K562 (cell line): ENCODE data around the gene SEC61A1. TPM values are rescaled to one million over a fixed set of nuclear protein-coding genes. Genes with fewer than 3 reads are reported as not detected.

Source experiments
- ATAC-seq: fragments of 200-7000 bp; cut with Tn5 transposase; 3 replicates; pipeline ENCODE4 v1.9.1; 2020; ENCODE audit warnings: moderate library complexity
- BruUV-seq: library from RNA; stranded (reverse); fragments of 400-500 nt; replicated peaks from 2 replicates; lab custom pipeline; 2021; lab: Mats Ljungman, UMichigan
- CTCF ChIA-PET: fragments of 300-600 bp; formaldehyde crosslinking; extraction: SDS; loops from one replicate; lab custom pipeline; 2021; ENCODE audit warnings: low intra/inter-chr PET ratio; lab: Yijun Ruan, JAX
- POLR2A ChIA-PET: fragments of 300-600, 350-650 bp; sonication (Branson Sonifier 250); formaldehyde crosslinking; extraction: SDS; loops from one replicate; lab custom pipeline; 2021; ENCODE audit warnings: antibody characterized with exemption, inconsistent platforms; lab: Yijun Ruan, JAX
- DNase-seq, 4 experiments: peaks; one replicate each; pipeline versions ENCODE4 v3.0.0 to v3.0.0-alpha.2; 2011 to 2018; ENCODE audit warnings: low spot score in 3 of 4, mixed read lengths in 3 of 4; ENCODE audit errors: extremely low read depth in 1 of 4
- FAIRE-seq: peaks from 2 replicates; lab custom pipeline; 2011; peaks lifted over from hg19 to GRCh38; lab: Jason Lieb, UNC
- H2AFZ ChIP-seq: 2 replicates; pipeline ENCODE4 v1.6.0; 2011; ENCODE audit warnings: low read depth, low read length, control low read depth, inconsistent platforms
- H3K27ac ChIP-seq: fragments of 200-600 bp; 3 replicates; pipeline ENCODE4 v1.8.0; 2011; ENCODE audit warnings: low read depth, mild to moderate bottlenecking, control low read depth, inconsistent platforms, low read length, moderate library complexity, mixed read lengths; ENCODE audit errors: extremely low read depth
- H3K27me3 ChIP-seq, 2 experiments: fragments of 300-600 bp in 1 of 2; 2 replicates in 1 of 2; 3 replicates in 1 of 2; pipeline versions ENCODE4 v1.6.0 to v1.8.0; 2011; ENCODE audit warnings: inconsistent platforms in 2 of 2, low read length in 2 of 2, mild to moderate bottlenecking in 1 of 2, mixed read lengths in 1 of 2, moderate library complexity in 1 of 2; ENCODE audit not compliant: control insufficient read depth in 2 of 2, insufficient read depth in 2 of 2
- H3K36me3 ChIP-seq: fragments of 300-600 bp; 3 replicates; pipeline ENCODE4 v1.8.0; 2011; ENCODE audit warnings: mild to moderate bottlenecking, low read length, inconsistent platforms; ENCODE audit not compliant: control insufficient read depth, insufficient read depth
- H3K4me1 ChIP-seq, 2 experiments: fragments of 200-600 bp in 1 of 2; replicated peaks in 1 of 2; 2 replicates in 1 of 2; 3 replicates in 1 of 2; pipeline versions ENCODE4 v1.5.1 to v1.8.0; 2011; ENCODE audit warnings: inconsistent platforms in 2 of 2, low read length in 2 of 2, mild to moderate bottlenecking in 1 of 2, mixed read lengths in 1 of 2, moderate library complexity in 1 of 2; ENCODE audit not compliant: control insufficient read depth in 2 of 2, insufficient read depth in 2 of 2
- H3K4me2 ChIP-seq: 2 replicates; pipeline ENCODE4 v1.6.1; 2011; ENCODE audit warnings: low read length, control low read depth, inconsistent platforms, mixed read lengths; ENCODE audit not compliant: insufficient read depth
- H3K4me3 ChIP-seq: fragments of 200-600 bp; sonication (generic), shearing (Covaris generic); 2 replicates; pipeline ENCODE4 v1.5.1; 2016; ENCODE audit warnings: control low read depth, inconsistent platforms
- H3K79me2 ChIP-seq: fragments of 200-600 bp; 3 replicates; pipeline ENCODE4 v1.8.0; 2011; ENCODE audit warnings: low read length, inconsistent platforms; ENCODE audit not compliant: control insufficient read depth, insufficient read depth
- H3K9ac ChIP-seq, 2 experiments: 2 replicates each; pipeline versions ENCODE4 v1.6.0 to v1.6.1; 2011; ENCODE audit warnings: low read depth in 2 of 2, low read length in 2 of 2, control low read depth in 1 of 2, inconsistent platforms in 1 of 2, mild to moderate bottlenecking in 1 of 2, mixed read lengths in 1 of 2; ENCODE audit not compliant: insufficient read depth in 1 of 2
- H3K9me1 ChIP-seq: one replicate; pipeline ENCODE4 v1.6.0; 2011; ENCODE audit warnings: inconsistent platforms, mild to moderate bottlenecking, low read length, moderate library complexity; ENCODE audit not compliant: control insufficient read depth, insufficient read depth
- H3K9me3 ChIP-seq: replicated peaks from 2 replicates; pipeline ENCODE4 v1.5.1; 2011; ENCODE audit warnings: low read depth, low read length, inconsistent platforms; ENCODE audit not compliant: control insufficient read depth, insufficient read depth
- H4K20me1 ChIP-seq: replicated peaks from 2 replicates; pipeline ENCODE4 v1.6.1; 2011; ENCODE audit warnings: low read length, inconsistent platforms, mixed read lengths; ENCODE audit not compliant: control insufficient read depth, insufficient read depth
- BDP1 ChIP-seq: IDR thresholded peaks from 3 replicates; pipeline ENCODE4 v1.6.1; 2011; ENCODE audit not compliant: insufficient read length, insufficient read depth
- CCAR2 ChIP-seq: fragments of 200-400 bp; formaldehyde crosslinking; IDR thresholded peaks from 2 replicates; pipeline ENCODE4 v1.6.1; 2017; ENCODE audit warnings: mild to moderate bottlenecking, low read depth, low read length
- KLF16 ChIP-seq: IDR thresholded peaks from 2 replicates; pipeline ENCODE4 v1.6.1; 2016; ENCODE audit warnings: antibody characterized with exemption
- PML ChIP-seq: IDR thresholded peaks from 2 replicates; pipeline ENCODE4 v1.6.1; 2012; ENCODE audit warnings: low read length, inconsistent platforms
- RFX1 ChIP-seq: fragments of 450-650 bp; IDR thresholded peaks from 2 replicates; pipeline ENCODE4 v1.6.1; 2016; ENCODE audit warnings: mild to moderate bottlenecking, moderate library complexity
- TGIF2 ChIP-seq: sonication (generic); formaldehyde crosslinking; IDR thresholded peaks from 2 replicates; pipeline ENCODE4 v1.8.1; 2022; ENCODE audit warnings: mild to moderate bottlenecking, missing genetic modification reagents, moderate library complexity
- TSC22D4 ChIP-seq: fragments of 450-650 bp; IDR thresholded peaks from 2 replicates; pipeline ENCODE4 v1.6.1; 2016; ENCODE audit warnings: missing genetic modification characterization, missing biosample characterization, control low read depth
- ZNF41 ChIP-seq: fragments of 250-450 bp; sonication (Bioruptor Pico); conservative IDR thresholded peaks from 2 replicates; pipeline ENCODE4 v1.4.0; 2020; ENCODE audit warnings: mild to moderate bottlenecking
- WGBS: fragments of 100-300 bp; shearing (Covaris generic); methylation state at CpG from one replicate; pipeline ENCODE4 v1.1.6; 2016; ENCODE audit warnings: low coverage, mixed read lengths; ENCODE audit not compliant: insufficient coverage; ENCODE audit errors: missing lambda C conversion rate; 5-methylcytosine and 5-hydroxymethylcytosine counted together
- in situ Hi-C: fragments of 300-500 bp; cut with MboI; formaldehyde crosslinking; loops from 4 replicates; pipeline ENCODE4 v1.15.0; 2018; ENCODE audit warnings: inconsistent platforms, mixed read lengths
- intact Hi-C: fragments of 100-400 bp; cut with micrococcal nuclease; formaldehyde crosslinking; loops from 2 replicates; pipeline ENCODE4 v1.14.2; 2022
- polyA plus RNA-seq, 8 experiments: library from polyadenylated mRNA; depleted of rRNA in 4 of 8; stranded (reverse) in 5 of 8; unstranded in 3 of 8; fragments of >200 nt; fragmentation: Nextera tagmentation in 2 of 8; fragmentation: Illumina TruSeq in 1 of 8; extraction: Ambion mirVana in 2 of 8; extraction: Trizol in 1 of 8; gene quantifications; 2 replicates each; pipeline versions ENCODE4 v1.2.1 to v1.2.3, GENCODE V29; 2011 to 2014; ENCODE audit warnings: inconsistent platforms in 1 of 8, missing spikeins in 1 of 8
- total RNA-seq, 7 experiments: library from RNA; depleted of rRNA in 6 of 7; stranded (reverse); fragments of >200 nt in 6 of 7; fragmentation: Illumina TruSeq in 2 of 7; extraction: Trizol in 2 of 7; gene quantifications; 2 replicates each; pipeline versions ENCODE4 v1.2.1 to v1.2.3, GENCODE V29; 2011 to 2021; ENCODE audit warnings: low replicate concordance in 1 of 7
- TF ChIP-seq, protein P1 (sequence below), 3 experiments: fragments of 200-800 bp in 1 of 3; sonication (Bioruptor generic) in 1 of 3; sonication (generic) in 1 of 3; formaldehyde crosslinking in 1 of 3; IDR thresholded peaks; 2 replicates each; pipeline versions ENCODE4 v1.6.1 to v1.8.0; 2016 to 2022; ENCODE audit warnings: mild to moderate bottlenecking in 2 of 3, missing compliant biosample characterization in 2 of 3, missing genetic modification characterization in 2 of 3, missing genetic modification reagents in 1 of 3
- TF ChIP-seq, protein P2 (sequence below), 2 experiments: fragments of 450-650 bp in 1 of 2; IDR thresholded peaks; 2 replicates each; pipeline ENCODE4 v1.6.1; 2011 to 2017; ENCODE audit warnings: low read depth in 2 of 2, antibody characterized with exemption in 1 of 2, borderline replicate concordance in 1 of 2, low read length in 1 of 2, mild to moderate bottlenecking in 1 of 2, mixed read lengths in 1 of 2; ENCODE audit not compliant: control insufficient read depth in 1 of 2

The SEC61A1 gene
- total and polyA plus RNA-seq, 9 of the 15 experiments (the other 6 are each of a cell fraction or from before 2014, with no cell fraction given): 1.9 to 140 (median 79.1) TPM

DNA sequence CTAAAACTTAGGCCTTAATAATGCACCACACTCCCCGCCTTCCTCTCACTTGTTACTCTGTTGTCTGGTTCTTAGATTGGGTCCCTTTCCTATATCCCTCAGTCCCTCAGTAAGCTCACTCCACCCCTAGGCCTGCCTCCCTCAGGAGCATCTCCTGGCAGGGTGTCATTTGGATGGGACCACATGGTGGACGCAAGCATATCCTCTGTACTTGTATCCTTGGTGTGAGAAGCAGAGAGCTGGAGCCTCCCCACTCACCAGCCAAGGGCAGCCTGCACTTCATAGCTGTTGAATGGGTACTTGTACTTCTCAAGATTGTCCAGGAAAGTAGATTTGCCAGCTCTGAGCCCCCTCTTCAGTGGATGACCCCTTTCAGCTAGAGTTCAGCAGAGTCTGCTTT lies 11.6 kb downstream of the SEC61A1 start:
- ATAC-seq (no peak), FAIRE-seq (no peak), DNase-seq (no peak)
- H3K4me1 ChIP-seq: peaks cover 0 to 3% of the 10 kb centered on the region in 2 experiments; a peak in 2 of 5 replicates
- POLR2A ChIA-PET: interaction anchor here (0.6 to 3.5 kb wide), 6 partner anchors 7 to 1529 kb away, joined by 3 to 25 read pairs (median 9); no protein-coding TSS in a partner anchor
- H3K36me3 ChIP-seq: peaks cover 98% of the 10 kb centered on the region
- H3K79me2 ChIP-seq: no peaks in the 10 kb centered on the region; the same call in 2 of the 3 replicates
- CTCF ChIA-PET: no interaction called here
- no peaks in the 10 kb centered on the region for H3K9me3 ChIP-seq
- H3K27ac ChIP-seq: no peak overlapping the region
- intact Hi-C loops: no loop called here
- WGBS: 90% methylated on average over 2 of the region's 2 CpGs
- no peaks in the 10 kb centered on the region for H3K9me1 ChIP-seq
- no peak overlapping the region for H2AFZ ChIP-seq
- in situ Hi-C loops: no loop called here
- no peak overlapping the region for H3K9ac ChIP-seq
- H4K20me1 ChIP-seq: peaks cover 7% of the 10 kb centered on the region
- no peak overlapping the region for H3K4me3 ChIP-seq
- BruUV-seq: no TSS peak
- TF ChIP-seq CCAR2 (no peak), PML (no peak), TGIF2 (CRISPR knock-in tag) (no peak), ZNF41 (CRISPR knock-in tag) (no peak), BDP1 (no peak)
- no peaks in the 10 kb centered on the region for H3K27me3 ChIP-seq
- no peak overlapping the region for H3K4me2 ChIP-seq

DNA sequence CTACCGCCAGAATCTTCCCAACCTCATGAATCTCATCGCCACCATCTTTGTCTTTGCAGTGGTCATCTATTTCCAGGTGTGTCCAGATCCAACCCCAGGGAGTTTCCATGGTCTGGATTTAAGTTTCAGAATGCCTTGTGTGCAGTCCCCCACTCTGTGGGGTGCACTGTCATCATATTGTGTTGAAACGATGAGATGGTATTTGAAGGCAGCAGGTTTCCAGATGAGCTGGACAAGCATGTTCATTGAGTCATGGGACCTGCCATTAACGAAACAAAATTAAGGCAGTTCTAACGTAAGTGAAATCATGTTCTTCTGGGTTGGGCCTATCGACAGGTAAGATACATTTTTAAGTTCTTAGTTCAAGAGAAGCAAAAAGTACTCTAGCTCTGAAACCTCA lies 12.7 kb downstream of the SEC61A1 start:
- Histone ChIP-seq H3K9ac (no peak overlapping the region), H3K9me3 (no peaks in the 10 kb centered on the region), H3K27ac (no peak overlapping the region), H3K4me1 (peaks cover 0 to 3% of the 10 kb centered on the region in 2 experiments; a peak in 2 of 5 replicates), H3K9me1 (no peaks in the 10 kb centered on the region), H4K20me1 (peaks cover 7% of the 10 kb centered on the region), H2AFZ (no peak overlapping the region), H3K4me2 (no peak overlapping the region), H3K79me2 (no peaks in the 10 kb centered on the region; the same call in 2 of the 3 replicates), H3K36me3 (peaks cover 98% of the 10 kb centered on the region), H3K4me3 (no peak overlapping the region), H3K27me3 (no peaks in the 10 kb centered on the region)
- FAIRE-seq (no peak), ATAC-seq (no peak), DNase-seq (no peak)
- in situ Hi-C loops (no loop called here), intact Hi-C loops (no loop called here)
- no TSS peak for BruUV-seq
- CTCF ChIA-PET: no interaction called here
- WGBS: 92% methylated on average over 6 of the region's 6 CpGs
- POLR2A ChIA-PET: interaction anchor here (0.9 to 3.5 kb wide), 5 partner anchors 8 to 17 kb away, joined by 3 to 25 read pairs (median 14); partner anchors contain the start of gene SEC61A1
- TF ChIP-seq, protein P1, sequence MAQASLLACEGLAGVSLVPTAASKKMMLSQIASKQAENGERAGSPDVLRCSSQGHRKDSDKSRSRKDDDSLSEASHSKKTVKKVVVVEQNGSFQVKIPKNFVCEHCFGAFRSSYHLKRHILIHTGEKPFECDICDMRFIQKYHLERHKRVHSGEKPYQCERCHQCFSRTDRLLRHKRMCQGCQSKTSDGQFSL (CRISPR knock-in tag; IDR thresholded peaks at IDR 0.05): no peak
- TF ChIP-seq, protein P1 (tag; IDR thresholded peaks at IDR 0.05): no peak
- TF ChIP-seq TSC22D4 (tag): no peak
- no peak for TF ChIP-seq RFX1
- TF ChIP-seq, protein P2, sequence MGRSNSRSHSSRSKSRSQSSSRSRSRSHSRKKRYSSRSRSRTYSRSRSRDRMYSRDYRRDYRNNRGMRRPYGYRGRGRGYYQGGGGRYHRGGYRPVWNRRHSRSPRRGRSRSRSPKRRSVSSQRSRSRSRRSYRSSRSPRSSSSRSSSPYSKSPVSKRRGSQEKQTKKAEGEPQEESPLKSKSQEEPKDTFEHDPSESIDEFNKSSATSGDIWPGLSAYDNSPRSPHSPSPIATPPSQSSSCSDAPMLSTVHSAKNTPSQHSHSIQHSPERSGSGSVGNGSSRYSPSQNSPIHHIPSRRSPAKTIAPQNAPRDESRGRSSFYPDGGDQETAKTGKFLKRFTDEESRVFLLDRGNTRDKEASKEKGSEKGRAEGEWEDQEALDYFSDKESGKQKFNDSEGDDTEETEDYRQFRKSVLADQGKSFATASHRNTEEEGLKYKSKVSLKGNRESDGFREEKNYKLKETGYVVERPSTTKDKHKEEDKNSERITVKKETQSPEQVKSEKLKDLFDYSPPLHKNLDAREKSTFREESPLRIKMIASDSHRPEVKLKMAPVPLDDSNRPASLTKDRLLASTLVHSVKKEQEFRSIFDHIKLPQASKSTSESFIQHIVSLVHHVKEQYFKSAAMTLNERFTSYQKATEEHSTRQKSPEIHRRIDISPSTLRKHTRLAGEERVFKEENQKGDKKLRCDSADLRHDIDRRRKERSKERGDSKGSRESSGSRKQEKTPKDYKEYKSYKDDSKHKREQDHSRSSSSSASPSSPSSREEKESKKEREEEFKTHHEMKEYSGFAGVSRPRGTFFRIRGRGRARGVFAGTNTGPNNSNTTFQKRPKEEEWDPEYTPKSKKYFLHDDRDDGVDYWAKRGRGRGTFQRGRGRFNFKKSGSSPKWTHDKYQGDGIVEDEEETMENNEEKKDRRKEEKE (IDR thresholded peaks at IDR 0.05; ENCODE audit: borderline replicate concordance in 1 of 2, control insufficient read depth in 1 of 2, low read depth in 2 of 2, low read length in 1 of 2): no peak
- TF ChIP-seq KLF16: no peak
